AG04450 (cell line): ENCODE data around the gene GPR157. TPM values are rescaled to one million over a fixed set of nuclear protein-coding genes. Genes with fewer than 3 reads are reported as not detected.
A peak's percentile ranks its signal among the peaks of the same experiment; 100 is the strongest.
"Not testable (repeated sequence)": the region's sequence is repeated elsewhere in the genome, so short reads cannot be mapped to it uniquely, and the experiment has no call there.

ENCODE experiments used
- CTCF ChIA-PET: fragments of 300-600, 350-600 bp; formaldehyde crosslinking; extraction: SDS; loops from one replicate; lab custom pipeline; 2022; ENCODE audit warnings: antibody characterized with exemption, inconsistent platforms; lab: Charles Lee
- POLR2A ChIA-PET: fragments of 350-600 bp; formaldehyde crosslinking; extraction: SDS; loops from one replicate; lab custom pipeline; 2021; ENCODE audit warnings: antibody characterized with exemption, inconsistent platforms; lab: Yijun Ruan, JAX
- DNase-seq: peaks from one replicate; pipeline ENCODE4 v3.0.0-alpha.2; 2011; ENCODE audit warnings: low read depth, low spot score
- H3K27ac ChIP-seq: one replicate; pipeline ENCODE4 v1.5.1; 2012; ENCODE audit warnings: low read depth, low read length, control low read depth
- H3K27me3 ChIP-seq: one replicate; pipeline ENCODE4 v1.6.0; 2012; ENCODE audit warnings: low read length; ENCODE audit not compliant: control insufficient read depth, insufficient read depth
- H3K4me3 ChIP-seq: 2 replicates; pipeline ENCODE4 v1.5.1; 2011; ENCODE audit warnings: mild to moderate bottlenecking, low read depth, low read length, control low read depth
- H3K9me3 ChIP-seq: 2 replicates; pipeline ENCODE4 v1.5.1; 2012; ENCODE audit warnings: low read length; ENCODE audit not compliant: control insufficient read depth, insufficient read depth
- CTCF ChIP-seq: IDR thresholded peaks from 2 replicates; pipeline ENCODE4 v1.5.1; 2011; ENCODE audit warnings: low read depth, low read length, control low read depth, inconsistent platforms
- polyA plus RNA-seq: library from polyadenylated mRNA; depleted of rRNA; stranded (reverse); fragments of >200 nt; gene quantifications from 2 replicates; pipeline ENCODE4 v1.2.3, GENCODE V29; 2011

GPR157 gene
- polyA plus RNA-seq, 1 experiment = 1.1 TPM

- DNase-seq = no peak
- Histone ChIP-seq H3K9me3 (no peaks in the 10 kb centered on the region), H3K4me3 (no peak overlapping the region; the same call in 1 of the 2 replicates), H3K27ac (peak overlapping the region; percentile 96), H3K27me3 (no peaks in the 10 kb centered on the region)
- CTCF ChIA-PET = interaction anchor here (2.4 kb wide), 1 partner anchor 16 kb away, joined by 8 read pairs; no protein-coding TSS in a partner anchor
- TF ChIP-seq CTCF = no peak
- POLR2A ChIA-PET = interaction anchor here (1.0 to 1.7 kb wide), 2 partner anchors 11 to 18 kb away, joined by 3 to 5 read pairs; no protein-coding TSS in a partner anchor
Measured at GRCh38 chr1:9164532-9164900, 35.6 kb upstream of the GPR157 start.

GRCh38 chr1:9161963-9162362 lies 33.1 kb upstream of the GPR157 start:
- no peak for TF ChIP-seq CTCF
- Histone ChIP-seq H3K4me3 (no peak overlapping the region), H3K27me3 (no peaks in the 10 kb centered on the region), H3K27ac (no peak overlapping the region), H3K9me3 (no peaks in the 10 kb centered on the region)
- no peak for DNase-seq
- CTCF ChIA-PET = interaction anchor here (0.6 to 1.2 kb wide), 2 partner anchors 19 to 86 kb away, joined by 3 to 8 read pairs; no protein-coding TSS in a partner anchor
- POLR2A ChIA-PET = no interaction called here

GRCh38 chr1:9161342-9161741 lies 32.4 kb upstream of the GPR157 start:
- no peak for TF ChIP-seq CTCF
- H3K9me3 ChIP-seq = no peaks in the 10 kb centered on the region
- CTCF ChIA-PET = no interaction called here

GRCh38 chr1:9160079-9160717 lies 31.3 kb upstream of the GPR157 start:
- H3K4me3 ChIP-seq = no peak overlapping the region
- no peak for DNase-seq
- H3K27me3 ChIP-seq = no peaks in the 10 kb centered on the region
- no peak overlapping the region for H3K27ac ChIP-seq
- POLR2A ChIA-PET = no interaction called here
- no peaks in the 10 kb centered on the region for H3K9me3 ChIP-seq
- no peak for TF ChIP-seq CTCF
- CTCF ChIA-PET = no interaction called here

More at GRCh38 chr1:9161342-9161741, 32.4 kb upstream of the GPR157 start:
- H3K27me3 ChIP-seq = no peaks in the 10 kb centered on the region
- H3K4me3 ChIP-seq = no peak overlapping the region
- H3K27ac ChIP-seq = no peak overlapping the region
- no peak for DNase-seq
- POLR2A ChIA-PET = no interaction called here

GRCh38 chr1:9155879-9156278 lies 27.0 kb upstream of the GPR157 start:
- no peak overlapping the region for H3K4me3 ChIP-seq
- ChIA-PET CTCF (interaction anchor here (1.0 kb wide), 1 partner anchor 168 kb away, joined by 3 read pairs; no protein-coding TSS in a partner anchor), POLR2A (no interaction called here)
- H3K27me3 ChIP-seq = no peaks in the 10 kb centered on the region
- DNase-seq = no peak
- H3K9me3 ChIP-seq = no peaks in the 10 kb centered on the region
- no peak overlapping the region for H3K27ac ChIP-seq
- no peak for TF ChIP-seq CTCF

- POLR2A ChIA-PET, CTCF ChIA-PET, DNase-seq, H3K27ac ChIP-seq, H3K4me3 ChIP-seq, H3K27me3 ChIP-seq, H3K9me3 ChIP-seq: not testable (repeated sequence)
Measured at GRCh38 chr1:9155405-9155804, 26.5 kb upstream of the GPR157 start.
